Smooth muscle cell (in vitro differentiated cells): Measurements from ENCODE around the gene HIGD1C. TPM values are rescaled to one million over a fixed set of nuclear protein-coding genes. Genes with fewer than 3 reads are reported as not detected.

ENCODE experiments used
- DNase-seq: peaks from one replicate; lab custom pipeline; 2025; ENCODE audit not compliant: unreplicated experiment; lab: John Stamatoyannopoulos, UW
- H2AFZ ChIP-seq: fragments of 200-600 bp; sonication (generic); 2 replicates; pipeline ENCODE4 v1.6.0; 2016; ENCODE audit warnings: antibody characterized with exemption, low read depth, mild to moderate bottlenecking
- H3F3A ChIP-seq: fragments of 200-600 bp; sonication (generic); 2 replicates; pipeline ENCODE4 v1.6.0; 2017; ENCODE audit warnings: antibody characterized with exemption, low read depth
- H3K27ac ChIP-seq: fragments of 200-600 bp; sonication (generic); 2 replicates; pipeline ENCODE4 v1.5.1; 2016; ENCODE audit warnings: low read depth, mild to moderate bottlenecking
- H3K27me3 ChIP-seq: fragments of 200-600 bp; sonication (generic); 2 replicates; pipeline ENCODE4 v1.6.1; 2016; ENCODE audit warnings: low read depth, mild to moderate bottlenecking
- H3K36me3 ChIP-seq: fragments of 200-600 bp; sonication (generic); 2 replicates; pipeline ENCODE4 v1.5.1; 2016; ENCODE audit warnings: low read depth
- H3K4me1 ChIP-seq: fragments of 200-600 bp; sonication (generic); 2 replicates; pipeline ENCODE4 v1.5.1; 2016; ENCODE audit warnings: low read depth
- H3K4me2 ChIP-seq: fragments of 200-600 bp; sonication (generic); 2 replicates; pipeline ENCODE4 v1.6.0; 2016; ENCODE audit warnings: mild to moderate bottlenecking
- H3K4me3 ChIP-seq: fragments of 200-600 bp; sonication (generic); 2 replicates; pipeline ENCODE4 v1.5.1; 2016; ENCODE audit warnings: mild to moderate bottlenecking
- H3K79me2 ChIP-seq: fragments of 200-600 bp; sonication (generic); 2 replicates; pipeline ENCODE4 v1.6.0; 2016; ENCODE audit warnings: low read depth, mild to moderate bottlenecking
- H3K9ac ChIP-seq: fragments of 200-600 bp; sonication (generic); 2 replicates; pipeline ENCODE4 v1.6.0; 2016; ENCODE audit warnings: low read depth
- H3K9me3 ChIP-seq: fragments of 200-600 bp; sonication (generic); replicated peaks from 2 replicates; pipeline ENCODE4 v1.5.1; 2016; ENCODE audit warnings: low read depth
- H4K20me1 ChIP-seq: fragments of 200-600 bp; sonication (generic); 2 replicates; pipeline ENCODE4 v1.6.0; 2016; ENCODE audit warnings: low read depth
- WGBS: methylation state at CpG from one replicate; pipeline ENCODE4 v1.1.7; 2016; ENCODE audit warnings: low lambda C conversion rate; 5-methylcytosine and 5-hydroxymethylcytosine counted together
- polyA plus RNA-seq: library from polyadenylated mRNA; unstranded; fragments of >200 nt; fragmentation: Nextera tagmentation; extraction: Ambion mirVana; gene quantifications from 2 replicates; pipeline ENCODE4 v1.2.1, GENCODE V29; 2016
- total RNA-seq: library from RNA; depleted of rRNA; stranded (reverse); fragments of >200 nt; gene quantifications from 2 replicates; pipeline ENCODE4 v1.2.3, GENCODE V29; 2014
- TF ChIP-seq, protein P1 (sequence below): fragments of 200-600 bp; sonication (generic); IDR thresholded peaks from 2 replicates; pipeline ENCODE4 v1.5.1; 2017; ENCODE audit warnings: borderline replicate concordance, mild to moderate bottlenecking, antibody characterized with exemption; ENCODE audit not compliant: insufficient read depth, poor library complexity, severe bottlenecking

The HIGD1C gene
- total and polyA plus RNA-seq, 2 experiments from 2014 or later, result not detected

DNA sequence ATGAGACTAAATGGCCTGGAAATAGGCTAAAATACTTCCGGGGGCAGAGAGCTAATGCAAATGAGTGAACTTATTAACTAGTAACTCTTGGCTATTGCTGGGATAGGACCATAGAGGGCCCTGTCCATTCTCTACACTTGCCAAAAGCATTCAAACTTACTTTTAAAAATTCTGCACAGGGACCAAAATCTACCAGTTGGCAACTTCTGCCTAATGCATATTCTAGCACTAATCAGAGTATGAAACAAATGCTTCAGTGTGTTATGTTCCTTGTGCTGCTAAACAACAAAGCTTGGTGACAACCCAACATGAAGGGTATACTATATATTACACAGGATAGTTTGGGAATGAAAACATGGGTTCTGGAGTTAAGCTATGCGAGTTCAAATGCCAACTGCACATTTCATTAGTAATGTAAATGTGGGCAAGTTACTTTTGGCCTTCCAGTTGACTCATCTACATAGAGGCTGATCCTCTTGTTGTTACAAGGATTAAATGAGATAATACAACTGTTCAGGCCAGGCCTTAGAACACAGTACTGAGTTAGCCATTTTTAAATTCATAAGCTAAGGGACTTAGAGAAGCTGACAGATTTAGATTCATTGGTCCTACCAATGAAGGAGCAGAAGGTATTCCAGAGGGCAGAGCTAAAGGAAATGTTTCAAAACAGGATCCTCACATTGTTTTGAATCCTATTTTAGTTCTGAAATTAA is 32.4 kb downstream of the HIGD1C start:
- H3K27ac ChIP-seq, result peak overlapping the region; percentile 94
- DNase-seq, result no peak

DNA sequence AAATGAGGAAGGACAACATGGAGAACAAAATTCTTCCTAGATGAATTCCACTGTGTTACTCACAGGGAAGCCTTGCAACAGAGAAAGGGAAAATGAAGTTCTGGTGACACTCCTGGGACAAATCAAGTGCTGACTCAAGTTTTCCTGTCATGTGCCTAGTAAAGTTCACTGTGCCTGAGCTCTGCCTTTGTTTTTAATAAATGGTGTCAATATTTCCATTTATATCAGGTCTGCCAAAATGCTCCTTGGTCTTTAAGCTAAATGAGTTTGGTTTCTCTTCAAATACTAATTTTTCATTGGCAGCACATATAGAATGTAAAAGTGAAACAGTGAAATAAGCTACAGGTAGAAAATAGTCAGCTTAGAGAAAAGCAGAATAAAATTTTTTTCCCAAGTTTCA is 33.0 kb downstream of the HIGD1C start:
- H3K4me3 ChIP-seq, result no peak overlapping the region
- no peaks in the 10 kb centered on the region for H3K79me2 ChIP-seq
- no peaks in the 10 kb centered on the region for H3K9me3 ChIP-seq
- no peaks in the 10 kb centered on the region for H3K36me3 ChIP-seq
- no peak for DNase-seq
- no peak overlapping the region for H2AFZ ChIP-seq
- H3K4me2 ChIP-seq, result peak overlapping the region; percentile 29
- peaks cover 9% of the 10 kb centered on the region for H3K4me1 ChIP-seq
- H4K20me1 ChIP-seq, result no peaks in the 10 kb centered on the region
- H3K27me3 ChIP-seq, result no peaks in the 10 kb centered on the region
- H3F3A ChIP-seq, result peaks cover 14% of the 10 kb centered on the region
- peak overlapping the region; percentile 69 for H3K9ac ChIP-seq
- TF ChIP-seq, protein P1, sequence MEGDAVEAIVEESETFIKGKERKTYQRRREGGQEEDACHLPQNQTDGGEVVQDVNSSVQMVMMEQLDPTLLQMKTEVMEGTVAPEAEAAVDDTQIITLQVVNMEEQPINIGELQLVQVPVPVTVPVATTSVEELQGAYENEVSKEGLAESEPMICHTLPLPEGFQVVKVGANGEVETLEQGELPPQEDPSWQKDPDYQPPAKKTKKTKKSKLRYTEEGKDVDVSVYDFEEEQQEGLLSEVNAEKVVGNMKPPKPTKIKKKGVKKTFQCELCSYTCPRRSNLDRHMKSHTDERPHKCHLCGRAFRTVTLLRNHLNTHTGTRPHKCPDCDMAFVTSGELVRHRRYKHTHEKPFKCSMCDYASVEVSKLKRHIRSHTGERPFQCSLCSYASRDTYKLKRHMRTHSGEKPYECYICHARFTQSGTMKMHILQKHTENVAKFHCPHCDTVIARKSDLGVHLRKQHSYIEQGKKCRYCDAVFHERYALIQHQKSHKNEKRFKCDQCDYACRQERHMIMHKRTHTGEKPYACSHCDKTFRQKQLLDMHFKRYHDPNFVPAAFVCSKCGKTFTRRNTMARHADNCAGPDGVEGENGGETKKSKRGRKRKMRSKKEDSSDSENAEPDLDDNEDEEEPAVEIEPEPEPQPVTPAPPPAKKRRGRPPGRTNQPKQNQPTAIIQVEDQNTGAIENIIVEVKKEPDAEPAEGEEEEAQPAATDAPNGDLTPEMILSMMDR, result no peak
- peak overlapping the region; percentile 94 for H3K27ac ChIP-seq

More for the DNA sequence above, 32.4 kb downstream of the HIGD1C start:
- no peaks in the 10 kb centered on the region for H3K79me2 ChIP-seq
- H3K36me3 ChIP-seq, result no peaks in the 10 kb centered on the region
- peak overlapping the region; percentile 69 for H3K9ac ChIP-seq
- TF ChIP-seq, protein P1, result no peak
- no peak overlapping the region for H2AFZ ChIP-seq
- peak overlapping the region; percentile 29 for H3K4me2 ChIP-seq
- no peak overlapping the region for H3K4me3 ChIP-seq
- no peaks in the 10 kb centered on the region for H3K9me3 ChIP-seq
- no peaks in the 10 kb centered on the region for H3K27me3 ChIP-seq
- peaks cover 9% of the 10 kb centered on the region for H3K4me1 ChIP-seq
- WGBS, result 10% methylated on average over 2 of the region's 2 CpGs
- no peaks in the 10 kb centered on the region for H4K20me1 ChIP-seq
- peaks cover 11% of the 10 kb centered on the region for H3F3A ChIP-seq

DNA sequence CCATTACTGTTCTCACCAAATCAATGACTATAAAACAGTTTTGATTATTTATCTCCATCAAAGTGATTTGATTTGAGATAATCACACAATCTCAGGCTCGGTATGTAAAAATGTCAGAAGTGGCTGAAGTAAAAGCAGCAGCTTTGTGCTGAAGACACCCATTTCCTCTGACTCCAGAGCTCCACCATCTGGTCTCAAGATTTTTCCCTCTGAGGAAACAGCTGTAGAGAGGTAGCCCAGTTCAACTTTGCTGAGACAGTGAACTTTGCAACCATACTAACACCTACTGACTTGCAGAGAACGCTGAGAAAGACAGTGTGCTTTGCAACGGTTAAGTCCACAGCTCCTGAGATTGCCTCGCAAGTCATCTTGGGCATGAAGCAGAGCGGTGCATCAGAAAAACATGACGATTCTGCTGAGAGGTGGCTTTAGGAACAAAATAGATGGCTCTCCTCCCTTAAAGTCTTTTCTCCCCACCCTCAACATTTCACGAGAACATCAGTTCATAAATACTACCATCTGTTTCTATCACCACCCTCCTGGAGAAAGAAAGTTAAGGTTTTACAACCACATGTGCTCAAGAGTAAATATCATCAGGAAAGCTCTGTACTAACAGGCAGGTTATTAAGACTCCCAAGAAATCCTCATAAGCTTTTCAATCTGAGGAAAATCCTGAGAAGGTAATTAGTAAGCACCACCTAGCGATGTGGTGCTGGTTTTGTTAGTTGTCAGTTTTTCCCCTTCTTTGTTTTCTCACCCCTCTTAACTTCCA is 34.8 kb downstream of the HIGD1C start:
- Histone ChIP-seq H3K27me3 (no peaks in the 10 kb centered on the region), H3K9ac (peak overlapping the region; percentile 18), H3K79me2 (no peaks in the 10 kb centered on the region), H3K4me1 (peaks cover 9% of the 10 kb centered on the region), H3K9me3 (no peaks in the 10 kb centered on the region), H3K36me3 (peaks cover 9% of the 10 kb centered on the region), H3K4me3 (no peak overlapping the region), H3F3A (peaks cover 28% of the 10 kb centered on the region), H3K4me2 (no peak overlapping the region), H2AFZ (no peak overlapping the region), H3K27ac (peak overlapping the region; percentile 94), H4K20me1 (no peaks in the 10 kb centered on the region)
- TF ChIP-seq, protein P1, result peak; percentile 27
- DNase-seq, result no peak
- WGBS, result 47% methylated on average over 8 of the region's 8 CpGs

DNA sequence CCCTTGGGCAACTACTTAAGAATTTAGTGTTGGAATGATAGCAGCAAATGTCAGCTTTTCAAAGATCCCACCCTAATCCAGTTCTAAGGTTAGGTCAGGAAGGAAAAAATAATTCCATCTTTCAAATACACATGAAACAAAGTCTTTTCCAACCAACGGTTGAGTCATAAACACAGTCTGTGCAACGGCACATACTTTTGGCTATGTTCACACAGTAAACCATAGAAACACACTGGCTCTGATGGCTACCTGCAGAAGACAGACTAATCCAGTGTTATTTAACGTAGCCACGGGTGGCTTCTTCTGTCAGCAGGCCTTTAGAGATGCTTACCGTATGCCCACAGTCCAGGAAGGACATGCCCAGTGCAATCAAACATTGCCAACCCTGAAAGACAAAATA is 35.7 kb downstream of the HIGD1C start:
- no peak for DNase-seq
- 50% methylated on average over 5 of the region's 5 CpGs for WGBS
- Histone ChIP-seq H3K36me3 (peaks cover 12% of the 10 kb centered on the region), H2AFZ (no peak overlapping the region), H3F3A (peaks cover 28% of the 10 kb centered on the region), H3K27me3 (no peaks in the 10 kb centered on the region), H3K9me3 (no peaks in the 10 kb centered on the region), H3K4me2 (no peak overlapping the region), H3K4me1 (peaks cover 9% of the 10 kb centered on the region), H3K4me3 (no peak overlapping the region), H3K79me2 (no peaks in the 10 kb centered on the region), H3K27ac (peak overlapping the region; percentile 94), H4K20me1 (no peaks in the 10 kb centered on the region), H3K9ac (no peak overlapping the region)
- TF ChIP-seq, protein P1, result no peak
